ENCODE results near the gene MSRB3.

DNA sequence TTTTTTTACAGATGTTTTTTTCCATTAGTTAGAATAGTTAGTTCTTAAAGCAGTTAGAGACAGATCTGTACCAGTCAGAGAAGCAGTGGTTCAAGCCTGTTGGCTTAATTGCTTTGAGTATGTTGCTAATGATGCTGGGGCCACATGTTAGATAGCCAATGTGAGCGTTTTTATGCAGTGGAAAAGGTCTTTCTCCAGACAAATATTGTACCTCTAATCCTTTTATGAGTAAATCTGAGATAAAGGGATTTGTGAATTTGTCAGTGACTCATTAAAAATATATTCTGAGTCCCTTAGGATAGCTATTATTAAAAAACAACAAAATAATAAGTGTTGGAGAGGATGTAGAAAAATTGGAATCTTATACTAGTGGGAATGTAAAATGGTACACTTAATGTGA lies 154.2 kb downstream of the MSRB3 start:
- TF ChIP-seq, protein P1, sequence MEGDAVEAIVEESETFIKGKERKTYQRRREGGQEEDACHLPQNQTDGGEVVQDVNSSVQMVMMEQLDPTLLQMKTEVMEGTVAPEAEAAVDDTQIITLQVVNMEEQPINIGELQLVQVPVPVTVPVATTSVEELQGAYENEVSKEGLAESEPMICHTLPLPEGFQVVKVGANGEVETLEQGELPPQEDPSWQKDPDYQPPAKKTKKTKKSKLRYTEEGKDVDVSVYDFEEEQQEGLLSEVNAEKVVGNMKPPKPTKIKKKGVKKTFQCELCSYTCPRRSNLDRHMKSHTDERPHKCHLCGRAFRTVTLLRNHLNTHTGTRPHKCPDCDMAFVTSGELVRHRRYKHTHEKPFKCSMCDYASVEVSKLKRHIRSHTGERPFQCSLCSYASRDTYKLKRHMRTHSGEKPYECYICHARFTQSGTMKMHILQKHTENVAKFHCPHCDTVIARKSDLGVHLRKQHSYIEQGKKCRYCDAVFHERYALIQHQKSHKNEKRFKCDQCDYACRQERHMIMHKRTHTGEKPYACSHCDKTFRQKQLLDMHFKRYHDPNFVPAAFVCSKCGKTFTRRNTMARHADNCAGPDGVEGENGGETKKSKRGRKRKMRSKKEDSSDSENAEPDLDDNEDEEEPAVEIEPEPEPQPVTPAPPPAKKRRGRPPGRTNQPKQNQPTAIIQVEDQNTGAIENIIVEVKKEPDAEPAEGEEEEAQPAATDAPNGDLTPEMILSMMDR (IDR thresholded peaks at IDR 0.05 in 8 of 11, conservative IDR thresholded peaks at IDR 0.05 in 3 of 11): no peak
- TF ChIP-seq POLR2A (IDR thresholded peaks at IDR 0.05): no peak
